ENCODE measurements around the gene LTB. TPM values are rescaled to one million over a fixed set of nuclear protein-coding genes. Genes with fewer than 3 reads are reported as not detected.

Gene LTB
- total and polyA plus RNA-seq, 2 of the 13 experiments (the other 11 are each of a cell fraction or from before 2014, with no cell fraction given) = 0.09 to 0.22 TPM

DNA sequence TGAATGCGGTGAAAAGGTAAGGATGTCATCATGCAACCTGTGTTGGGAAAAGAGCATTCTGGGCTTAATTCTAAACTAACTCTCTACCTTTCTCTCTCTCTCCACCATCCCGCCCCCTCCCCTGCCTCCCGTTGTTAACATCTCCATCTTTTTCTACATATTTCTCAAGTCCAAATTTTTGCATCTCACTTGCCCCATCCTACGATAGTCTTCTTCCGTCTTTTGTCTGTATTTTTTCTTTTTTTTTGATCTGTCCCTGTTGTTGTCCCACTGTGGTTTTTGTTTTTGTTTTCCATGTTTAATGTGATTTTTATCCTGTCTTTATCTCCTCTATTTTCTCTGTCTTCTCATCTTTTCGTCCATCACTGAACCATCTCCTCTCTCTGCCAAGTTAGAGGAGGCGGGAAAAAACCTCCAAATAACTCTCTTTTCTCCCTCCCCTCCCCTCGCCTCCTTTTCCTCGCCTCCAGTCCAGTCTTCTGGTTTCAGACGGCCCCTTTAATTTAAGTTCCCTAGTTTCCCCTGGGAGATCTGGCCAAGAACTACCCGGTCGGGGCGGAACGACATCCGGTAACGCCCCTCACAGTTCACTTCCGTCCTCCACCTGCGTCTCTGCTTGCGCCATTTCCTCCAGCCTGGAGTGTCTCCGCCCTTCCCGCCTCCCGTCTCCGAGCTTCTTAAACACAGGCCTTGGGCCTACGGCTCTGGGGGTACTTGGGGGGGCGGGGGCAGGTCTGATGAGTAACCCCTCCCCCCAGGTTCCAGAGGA lies 35.1 kb downstream of the LTB start, which contains the start of gene NFKBIL1 (continued):
- TF ChIP-seq ZNF772 (CRISPR knock-in tag; IDR thresholded peaks at IDR 0.05) (peak; percentile 63; the same call in 1 of the 2 replicates), GZF1 (CRISPR knock-in tag; IDR thresholded peaks at IDR 0.05) (no peak), RBM39 (IDR thresholded peaks at IDR 0.05; ENCODE audit: low read depth, low read length, poor library complexity, severe bottlenecking) (no peak), PCBP2 (optimal IDR thresholded peaks at IDR 0.05; ENCODE audit: low read depth, low read length, poor library complexity, severe bottlenecking) (peak; percentile 59), TAF1 (CRISPR knock-in tag; IDR thresholded peaks at IDR 0.05) (peak; percentile 59), FOXK2 (IDR thresholded peaks at IDR 0.05) (peak; percentile 22; the same call in 1 of the 2 replicates), KLF9 (CRISPR knock-in tag; IDR thresholded peaks at IDR 0.05; ENCODE audit: low read depth) (peak; percentile 58; the same call in 1 of the 2 replicates), MBNL3 (CRISPR knock-in tag; conservative IDR thresholded peaks at IDR 0.05) (no peak), KMT2A (CRISPR knock-in tag; IDR thresholded peaks at IDR 0.05) (peak; percentile 71), ZNF773 (CRISPR knock-in tag; IDR thresholded peaks at IDR 0.05; ENCODE audit: borderline replicate concordance) (no peak), ATF1 (CRISPR knock-in tag; IDR thresholded peaks at IDR 0.05) (peak; percentile 91), TARDBP (CRISPR knock-in tag; IDR thresholded peaks at IDR 0.05) (peak; percentile 64; the same call in 1 of the 2 replicates), ZNF331 (CRISPR knock-in tag; IDR thresholded peaks at IDR 0.05) (peak; percentile 82)
- TF ChIP-seq, protein P1, sequence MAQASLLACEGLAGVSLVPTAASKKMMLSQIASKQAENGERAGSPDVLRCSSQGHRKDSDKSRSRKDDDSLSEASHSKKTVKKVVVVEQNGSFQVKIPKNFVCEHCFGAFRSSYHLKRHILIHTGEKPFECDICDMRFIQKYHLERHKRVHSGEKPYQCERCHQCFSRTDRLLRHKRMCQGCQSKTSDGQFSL (CRISPR knock-in tag; IDR thresholded peaks at IDR 0.05) = peak; percentile 75; the same call in 1 of the 2 replicates
- TF ChIP-seq, protein P2, sequence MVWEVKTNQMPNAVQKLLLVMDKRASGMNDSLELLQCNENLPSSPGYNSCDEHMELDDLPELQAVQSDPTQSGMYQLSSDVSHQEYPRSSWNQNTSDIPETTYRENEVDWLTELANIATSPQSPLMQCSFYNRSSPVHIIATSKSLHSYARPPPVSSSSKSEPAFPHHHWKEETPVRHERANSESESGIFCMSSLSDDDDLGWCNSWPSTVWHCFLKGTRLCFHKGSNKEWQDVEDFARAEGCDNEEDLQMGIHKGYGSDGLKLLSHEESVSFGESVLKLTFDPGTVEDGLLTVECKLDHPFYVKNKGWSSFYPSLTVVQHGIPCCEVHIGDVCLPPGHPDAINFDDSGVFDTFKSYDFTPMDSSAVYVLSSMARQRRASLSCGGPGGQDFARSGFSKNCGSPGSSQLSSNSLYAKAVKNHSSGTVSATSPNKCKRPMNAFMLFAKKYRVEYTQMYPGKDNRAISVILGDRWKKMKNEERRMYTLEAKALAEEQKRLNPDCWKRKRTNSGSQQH (CRISPR knock-in tag; IDR thresholded peaks at IDR 0.05; ENCODE audit: low read depth) = peak; percentile 57; the same call in 1 of the 2 replicates
- TF ChIP-seq, protein P3, sequence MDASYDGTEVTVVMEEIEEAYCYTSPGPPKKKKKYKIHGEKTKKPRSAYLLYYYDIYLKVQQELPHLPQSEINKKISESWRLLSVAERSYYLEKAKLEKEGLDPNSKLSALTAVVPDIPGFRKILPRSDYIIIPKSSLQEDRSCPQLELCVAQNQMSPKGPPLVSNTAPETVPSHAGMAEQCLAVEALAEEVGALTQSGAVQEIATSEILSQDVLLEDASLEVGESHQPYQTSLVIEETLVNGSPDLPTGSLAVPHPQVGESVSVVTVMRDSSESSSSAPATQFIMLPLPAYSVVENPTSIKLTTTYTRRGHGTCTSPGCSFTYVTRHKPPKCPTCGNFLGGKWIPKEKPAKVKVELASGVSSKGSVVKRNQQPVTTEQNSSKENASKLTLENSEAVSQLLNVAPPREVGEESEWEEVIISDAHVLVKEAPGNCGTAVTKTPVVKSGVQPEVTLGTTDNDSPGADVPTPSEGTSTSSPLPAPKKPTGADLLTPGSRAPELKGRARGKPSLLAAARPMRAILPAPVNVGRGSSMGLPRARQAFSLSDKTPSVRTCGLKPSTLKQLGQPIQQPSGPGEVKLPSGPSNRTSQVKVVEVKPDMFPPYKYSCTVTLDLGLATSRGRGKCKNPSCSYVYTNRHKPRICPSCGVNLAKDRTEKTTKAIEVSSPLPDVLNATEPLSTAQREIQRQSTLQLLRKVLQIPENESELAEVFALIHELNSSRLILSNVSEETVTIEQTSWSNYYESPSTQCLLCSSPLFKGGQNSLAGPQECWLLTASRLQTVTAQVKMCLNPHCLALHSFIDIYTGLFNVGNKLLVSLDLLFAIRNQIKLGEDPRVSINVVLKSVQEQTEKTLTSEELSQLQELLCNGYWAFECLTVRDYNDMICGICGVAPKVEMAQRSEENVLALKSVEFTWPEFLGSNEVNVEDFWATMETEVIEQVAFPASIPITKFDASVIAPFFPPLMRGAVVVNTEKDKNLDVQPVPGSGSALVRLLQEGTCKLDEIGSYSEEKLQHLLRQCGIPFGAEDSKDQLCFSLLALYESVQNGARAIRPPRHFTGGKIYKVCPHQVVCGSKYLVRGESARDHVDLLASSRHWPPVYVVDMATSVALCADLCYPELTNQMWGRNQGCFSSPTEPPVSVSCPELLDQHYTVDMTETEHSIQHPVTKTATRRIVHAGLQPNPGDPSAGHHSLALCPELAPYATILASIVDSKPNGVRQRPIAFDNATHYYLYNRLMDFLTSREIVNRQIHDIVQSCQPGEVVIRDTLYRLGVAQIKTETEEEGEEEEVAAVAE (CRISPR knock-in tag; IDR thresholded peaks at IDR 0.05; ENCODE audit: borderline replicate concordance) = peak; percentile 55; the same call in 1 of the 2 replicates
- TF ChIP-seq, protein P4, sequence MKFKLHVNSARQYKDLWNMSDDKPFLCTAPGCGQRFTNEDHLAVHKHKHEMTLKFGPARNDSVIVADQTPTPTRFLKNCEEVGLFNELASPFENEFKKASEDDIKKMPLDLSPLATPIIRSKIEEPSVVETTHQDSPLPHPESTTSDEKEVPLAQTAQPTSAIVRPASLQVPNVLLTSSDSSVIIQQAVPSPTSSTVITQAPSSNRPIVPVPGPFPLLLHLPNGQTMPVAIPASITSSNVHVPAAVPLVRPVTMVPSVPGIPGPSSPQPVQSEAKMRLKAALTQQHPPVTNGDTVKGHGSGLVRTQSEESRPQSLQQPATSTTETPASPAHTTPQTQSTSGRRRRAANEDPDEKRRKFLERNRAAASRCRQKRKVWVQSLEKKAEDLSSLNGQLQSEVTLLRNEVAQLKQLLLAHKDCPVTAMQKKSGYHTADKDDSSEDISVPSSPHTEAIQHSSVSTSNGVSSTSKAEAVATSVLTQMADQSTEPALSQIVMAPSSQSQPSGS (CRISPR knock-in tag; IDR thresholded peaks at IDR 0.05) = peak; percentile 85
- TF ChIP-seq, protein P5, sequence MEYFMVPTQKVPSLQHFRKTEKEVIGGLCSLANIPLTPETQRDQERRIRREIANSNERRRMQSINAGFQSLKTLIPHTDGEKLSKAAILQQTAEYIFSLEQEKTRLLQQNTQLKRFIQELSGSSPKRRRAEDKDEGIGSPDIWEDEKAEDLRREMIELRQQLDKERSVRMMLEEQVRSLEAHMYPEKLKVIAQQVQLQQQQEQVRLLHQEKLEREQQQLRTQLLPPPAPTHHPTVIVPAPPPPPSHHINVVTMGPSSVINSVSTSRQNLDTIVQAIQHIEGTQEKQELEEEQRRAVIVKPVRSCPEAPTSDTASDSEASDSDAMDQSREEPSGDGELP (IDR thresholded peaks at IDR 0.05; ENCODE audit: borderline replicate concordance, low read depth) = peak; percentile 76; the same call in 1 of the 2 replicates
